ENCODE data around the gene CARD11.

DNA sequence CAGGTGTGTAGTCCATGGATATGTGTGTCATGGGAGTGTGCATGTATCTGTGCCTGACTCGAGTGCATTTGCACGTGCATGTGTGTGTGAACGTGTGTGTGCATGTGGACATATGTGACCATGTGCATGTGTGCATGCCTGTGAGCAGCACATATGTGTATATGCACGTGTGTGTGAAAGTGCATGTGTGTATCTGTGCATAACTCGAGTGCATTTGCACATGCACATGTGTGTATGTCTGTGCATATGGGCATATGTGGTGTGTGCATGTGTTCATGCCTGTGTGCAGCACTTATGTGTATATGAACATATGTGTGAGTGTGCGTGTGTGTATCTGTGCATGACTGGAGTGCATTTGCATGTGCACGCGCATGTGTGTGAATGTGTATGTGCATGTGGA lies 164.3 kb downstream of the CARD11 start:
- TF ChIP-seq, protein P1, sequence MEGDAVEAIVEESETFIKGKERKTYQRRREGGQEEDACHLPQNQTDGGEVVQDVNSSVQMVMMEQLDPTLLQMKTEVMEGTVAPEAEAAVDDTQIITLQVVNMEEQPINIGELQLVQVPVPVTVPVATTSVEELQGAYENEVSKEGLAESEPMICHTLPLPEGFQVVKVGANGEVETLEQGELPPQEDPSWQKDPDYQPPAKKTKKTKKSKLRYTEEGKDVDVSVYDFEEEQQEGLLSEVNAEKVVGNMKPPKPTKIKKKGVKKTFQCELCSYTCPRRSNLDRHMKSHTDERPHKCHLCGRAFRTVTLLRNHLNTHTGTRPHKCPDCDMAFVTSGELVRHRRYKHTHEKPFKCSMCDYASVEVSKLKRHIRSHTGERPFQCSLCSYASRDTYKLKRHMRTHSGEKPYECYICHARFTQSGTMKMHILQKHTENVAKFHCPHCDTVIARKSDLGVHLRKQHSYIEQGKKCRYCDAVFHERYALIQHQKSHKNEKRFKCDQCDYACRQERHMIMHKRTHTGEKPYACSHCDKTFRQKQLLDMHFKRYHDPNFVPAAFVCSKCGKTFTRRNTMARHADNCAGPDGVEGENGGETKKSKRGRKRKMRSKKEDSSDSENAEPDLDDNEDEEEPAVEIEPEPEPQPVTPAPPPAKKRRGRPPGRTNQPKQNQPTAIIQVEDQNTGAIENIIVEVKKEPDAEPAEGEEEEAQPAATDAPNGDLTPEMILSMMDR (IDR thresholded peaks at IDR 0.05; ENCODE audit: insufficient read depth, low read length) = no peak
- TF ChIP-seq SPI1 (IDR thresholded peaks at IDR 0.05; ENCODE audit: borderline replicate concordance, low read depth) = no peak

All from HL-60 (cell line).